HEK293T (cell line): ENCODE data around the gene GRHL1.

ENCODE experiments used
- CTCF ChIA-PET: fragments of 350-600 bp; formaldehyde crosslinking; extraction: SDS; loops from one replicate; lab custom pipeline; 2021; ENCODE audit warnings: antibody characterized with exemption, inconsistent platforms; lab: Yijun Ruan, JAX
- POLR2A ChIA-PET: fragments of 350-600 bp; formaldehyde crosslinking; extraction: SDS; loops from one replicate; lab custom pipeline; 2020; ENCODE audit warnings: antibody characterized with exemption, inconsistent platforms; lab: Yijun Ruan, JAX
- DNase-seq: peaks from one replicate; pipeline ENCODE4 v3.0.0; 2012; ENCODE audit warnings: mixed read lengths; ENCODE audit errors: extremely low spot score
- ARNT ChIP-seq: fragments of 450-650 bp; IDR thresholded peaks from 2 replicates; pipeline ENCODE4 v1.6.1; 2017; ENCODE audit warnings: mild to moderate bottlenecking
- BHLHE40 ChIP-seq: fragments of 450-650 bp; IDR thresholded peaks from 2 replicates; pipeline ENCODE4 v1.6.1; 2016; ENCODE audit warnings: mild to moderate bottlenecking, moderate library complexity, borderline replicate concordance
- CTBP1 ChIP-seq: fragments of 450-650 bp; IDR thresholded peaks from 2 replicates; pipeline ENCODE4 v1.6.1; 2016; ENCODE audit warnings: borderline replicate concordance
- ELF4 ChIP-seq: fragments of 450-650 bp; IDR thresholded peaks from 2 replicates; pipeline ENCODE4 v1.6.1; 2017; ENCODE audit warnings: antibody characterized with exemption
- FOXA1 ChIP-seq: fragments of 450-650 bp; IDR thresholded peaks from 2 replicates; pipeline ENCODE4 v1.6.1; 2016; ENCODE audit warnings: mild to moderate bottlenecking
- FOXK2 ChIP-seq: fragments of 450-650 bp; IDR thresholded peaks from 2 replicates; pipeline ENCODE4 v1.6.1; 2016; ENCODE audit warnings: mild to moderate bottlenecking
- FOXM1 ChIP-seq: fragments of 450-650 bp; IDR thresholded peaks from 2 replicates; pipeline ENCODE4 v1.6.1; 2017; ENCODE audit warnings: mild to moderate bottlenecking, borderline replicate concordance
- HDGF ChIP-seq: fragments of 450-650 bp; IDR thresholded peaks from 2 replicates; pipeline ENCODE4 v1.6.1; 2017; ENCODE audit warnings: antibody characterized with exemption, borderline replicate concordance
- L3MBTL2 ChIP-seq: fragments of 450-650 bp; conservative IDR thresholded peaks from 2 replicates; pipeline ENCODE4 v1.6.1; 2016; ENCODE audit warnings: mild to moderate bottlenecking
- LEF1 ChIP-seq: fragments of 450-650 bp; IDR thresholded peaks from 2 replicates; pipeline ENCODE4 v1.6.1; 2017; ENCODE audit warnings: mild to moderate bottlenecking, borderline replicate concordance
- NFRKB ChIP-seq: fragments of 450-650 bp; IDR thresholded peaks from 2 replicates; pipeline ENCODE4 v1.6.1; 2016; ENCODE audit warnings: mild to moderate bottlenecking, moderate library complexity
- PKNOX1 ChIP-seq: fragments of 450-650 bp; IDR thresholded peaks from 2 replicates; pipeline ENCODE4 v1.6.1; 2016
- SP1 ChIP-seq: fragments of 450-650 bp; IDR thresholded peaks from 2 replicates; pipeline ENCODE4 v1.6.1; 2017
- SUZ12 ChIP-seq: fragments of 450-650 bp; IDR thresholded peaks from 2 replicates; pipeline ENCODE4 v1.6.1; 2016; ENCODE audit warnings: mild to moderate bottlenecking
- TARDBP ChIP-seq: fragments of 450-650 bp; IDR thresholded peaks from 2 replicates; pipeline ENCODE4 v1.6.1; 2016
- ZNF384 ChIP-seq: fragments of 450-650 bp; IDR thresholded peaks from 2 replicates; pipeline ENCODE4 v1.6.1; 2016

The GRHL1 gene

GRCh38 chr2:10031886-10032745 lies 80.6 kb downstream of the GRHL1 start:
- no peak for TF ChIP-seq SP1
- DNase-seq = no peak
- ChIA-PET CTCF (no interaction called here), POLR2A (no interaction called here)

- CTCF ChIA-PET = no interaction called here
- TF ChIP-seq ELF4 = no peak
- no peak for TF ChIP-seq FOXK2
- TF ChIP-seq SP1 = no peak
- no peak for TF ChIP-seq HDGF
- no peak for TF ChIP-seq FOXA1
- TF ChIP-seq BHLHE40 = no peak
- no peak for TF ChIP-seq ZNF384
- no peak for TF ChIP-seq LEF1
- TF ChIP-seq L3MBTL2 = no peak
- TF ChIP-seq TARDBP = no peak
- TF ChIP-seq NFRKB = no peak
- TF ChIP-seq SUZ12 = no peak
- TF ChIP-seq ARNT = no peak
- no peak for TF ChIP-seq CTBP1
- no peak for TF ChIP-seq PKNOX1
- no peak for TF ChIP-seq FOXM1
- POLR2A ChIA-PET = no interaction called here
- DNase-seq = no peak
These were observed 81.2 kb downstream of the GRHL1 start for GRCh38 chr2:10032746-10033105.

- POLR2A ChIA-PET = no interaction called here
- no peak for TF ChIP-seq CTBP1
- no peak for TF ChIP-seq BHLHE40
- TF ChIP-seq SP1 = no peak
- TF ChIP-seq ELF4 = no peak
- TF ChIP-seq ZNF384 = no peak
- no peak for TF ChIP-seq PKNOX1
- no peak for TF ChIP-seq FOXA1
- TF ChIP-seq L3MBTL2 = no peak
- TF ChIP-seq FOXM1 = no peak
- no peak for TF ChIP-seq LEF1
- CTCF ChIA-PET = interaction anchor here (1.1 kb wide), 1 partner anchor 49 kb away, joined by 3 read pairs; no protein-coding TSS in a partner anchor
- no peak for DNase-seq
These were observed 81.9 kb downstream of the GRHL1 start for GRCh38 chr2:10033251-10034006.

GRCh38 chr2:10034333-10035052 lies 83.0 kb downstream of the GRHL1 start:
- CTCF ChIA-PET = interaction anchor here (0.6 to 0.8 kb wide), 3 partner anchors 47 to 403 kb away, joined by 3 to 4 read pairs (median 4); no protein-coding TSS in a partner anchor
- DNase-seq = no peak
- TF ChIP-seq BHLHE40 = no peak
- no peak for TF ChIP-seq PKNOX1
- no peak for TF ChIP-seq SUZ12
- TF ChIP-seq ELF4 = no peak
- no peak for TF ChIP-seq ZNF384
- no peak for TF ChIP-seq SP1
- POLR2A ChIA-PET = interaction anchor here (1.5 kb wide), 1 partner anchor 191 kb away, joined by 4 read pairs; the partner anchor contains the start of gene TAF1B

- CTCF ChIA-PET = interaction anchor here (0.6 to 0.8 kb wide), 3 partner anchors 47 to 402 kb away, joined by 3 to 4 read pairs (median 4); no protein-coding TSS in a partner anchor
- TF ChIP-seq ZNF384 = no peak
- DNase-seq = no peak
- POLR2A ChIA-PET = interaction anchor here (1.5 kb wide), 1 partner anchor 192 kb away, joined by 4 read pairs; the partner anchor contains the start of gene TAF1B
These were observed 83.5 kb downstream of the GRHL1 start for GRCh38 chr2:10035053-10035422.

- POLR2A ChIA-PET = interaction anchor here (1.5 kb wide), 1 partner anchor 192 kb away, joined by 4 read pairs; the partner anchor contains the start of gene TAF1B
- TF ChIP-seq FOXM1 (no peak), LEF1 (no peak), SP1 (no peak), SUZ12 (no peak), NFRKB (no peak), FOXA1 (no peak), PKNOX1 (no peak), BHLHE40 (no peak), TARDBP (no peak), L3MBTL2 (no peak), CTBP1 (no peak), ZNF384 (no peak), ARNT (no peak), HDGF (no peak), ELF4 (no peak)
- DNase-seq = no peak
- CTCF ChIA-PET = no interaction called here
These were observed 84.1 kb downstream of the GRHL1 start for GRCh38 chr2:10035633-10036032.
